HG03432 (cell line): Measurements from ENCODE around the gene PNPLA7.
"Not testable (repeated sequence)": the region's sequence is repeated elsewhere in the genome, so short reads cannot be mapped to it uniquely, and the experiment has no call there.

Source experiments
- ATAC-seq: cut with Tn5 transposase; IDR thresholded peaks from one replicate; pipeline ENCODE4 v1.9.1; 2021; ENCODE audit warnings: mild to moderate bottlenecking, moderate library complexity; ENCODE audit not compliant: unreplicated experiment

The PNPLA7 gene

DNA sequence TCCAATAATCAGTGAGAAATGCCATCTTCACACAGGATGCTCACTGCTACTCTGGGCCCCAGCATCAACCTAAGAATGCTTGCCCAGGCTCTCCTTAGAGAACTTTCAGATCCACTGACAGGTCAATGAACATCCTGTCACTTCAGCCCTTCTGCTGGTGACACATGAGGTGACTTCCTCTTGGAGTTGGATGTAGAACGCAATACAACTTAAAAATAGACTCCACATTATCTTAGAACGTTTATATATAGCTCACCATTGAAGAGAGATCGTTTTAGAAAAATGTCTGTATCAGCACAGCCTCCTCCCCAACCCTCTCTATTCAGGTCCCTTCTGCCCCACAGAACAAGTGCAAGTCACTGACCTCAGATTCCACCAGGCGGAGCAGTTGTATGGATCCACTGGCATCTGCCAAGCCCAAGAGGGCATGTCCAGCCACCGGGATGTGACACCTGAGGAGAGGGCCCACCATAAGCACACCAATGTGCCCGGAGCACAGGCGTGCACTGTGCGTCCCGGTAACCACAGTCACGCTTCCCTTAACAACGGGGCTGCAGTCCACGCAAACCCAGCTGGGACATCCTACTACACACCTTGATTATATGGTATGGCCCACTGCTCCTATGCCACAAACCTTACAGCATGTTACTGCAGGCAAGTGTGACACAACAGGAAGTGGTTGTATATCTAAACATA, 25.7 kb upstream of the PNPLA7 start:
- ATAC-seq = no peak

- no peak for ATAC-seq
These were observed 25.1 kb upstream of the PNPLA7 start for GRCh38 chr9:137575364-137575715.

DNA sequence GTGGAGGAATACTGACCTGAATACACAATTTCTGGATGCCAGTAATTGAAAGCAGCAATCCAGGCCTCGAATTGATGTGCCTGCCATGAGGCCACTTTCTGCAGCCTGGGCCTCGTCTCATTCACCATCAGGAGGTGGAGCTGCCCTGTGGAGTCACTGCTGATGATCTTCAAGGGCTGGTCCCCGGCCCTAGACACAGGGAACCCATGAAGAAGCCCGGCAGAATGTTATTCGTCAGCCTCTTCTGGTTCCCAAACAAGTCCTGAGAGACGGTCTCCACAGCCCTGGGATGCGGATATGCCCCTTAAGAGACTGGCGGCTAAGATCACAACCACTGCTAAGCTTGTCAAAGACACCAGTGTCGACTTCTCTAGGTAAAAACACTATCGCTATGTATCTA, 24.0 kb upstream of the PNPLA7 start:
- no peak for ATAC-seq

- no peak for ATAC-seq
These were observed 20.4 kb upstream of the PNPLA7 start for GRCh38 chr9:137570566-137570965.

- no peak for ATAC-seq
These were observed 19.5 kb upstream of the PNPLA7 start for GRCh38 chr9:137569609-137570203.

- ATAC-seq = not testable (repeated sequence)
These were observed 18.2 kb upstream of the PNPLA7 start for GRCh38 chr9:137568445-137568844.

- ATAC-seq = no peak
These were observed 14.7 kb upstream of the PNPLA7 start for GRCh38 chr9:137564817-137565411.

GRCh38 chr9:137564134-137564533, 13.9 kb upstream of the PNPLA7 start:
- ATAC-seq = no peak

- ATAC-seq = no peak
These were observed 7.9 kb upstream of the PNPLA7 start for GRCh38 chr9:137558127-137558526.

GRCh38 chr9:137556069-137556838, 6.1 kb upstream of the PNPLA7 start:
- no peak for ATAC-seq

DNA sequence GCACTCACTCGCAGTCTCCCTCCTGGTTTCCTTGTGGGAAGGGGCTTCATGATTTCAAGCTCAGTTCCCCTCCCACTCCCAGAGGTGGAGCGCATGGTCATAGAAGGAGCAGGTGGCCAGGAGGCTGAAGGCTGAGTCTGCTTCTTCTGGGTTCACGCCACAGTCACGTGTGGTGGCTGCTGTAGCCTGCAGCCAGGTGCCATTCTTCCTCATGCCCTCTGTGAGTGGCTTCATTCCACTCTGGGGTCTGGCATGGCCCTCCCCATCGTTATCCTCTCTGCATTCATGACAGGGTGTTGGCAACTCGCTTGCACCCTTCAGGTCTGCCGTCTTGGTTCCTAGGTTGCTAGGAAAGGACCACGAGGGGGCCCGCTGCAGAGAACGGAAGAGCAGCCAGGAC, 5.0 kb upstream of the PNPLA7 start:
- ATAC-seq = no peak

- no peak for ATAC-seq
These were observed 4.1 kb upstream of the PNPLA7 start for GRCh38 chr9:137554349-137554748.

DNA sequence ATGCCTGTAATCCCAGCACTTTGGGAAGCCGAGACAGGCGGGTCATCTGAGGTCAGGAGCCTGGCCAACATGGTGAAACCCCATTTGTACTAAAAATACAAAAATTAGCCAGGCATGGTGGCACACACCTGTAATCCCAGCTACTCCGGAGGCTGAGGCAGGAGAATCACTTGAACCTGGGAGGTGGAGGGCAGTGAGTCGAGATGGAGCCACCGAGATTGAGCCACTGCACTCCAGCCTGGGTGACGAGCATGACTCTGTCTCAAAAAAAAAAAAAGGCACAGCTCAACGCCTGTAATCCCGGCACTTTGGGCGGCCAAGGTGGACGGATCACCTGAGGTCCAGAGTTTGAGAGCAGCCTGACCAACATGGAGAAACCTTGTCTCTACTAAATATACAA, 3.5 kb upstream of the PNPLA7 start:
- ATAC-seq = not testable (repeated sequence)

DNA sequence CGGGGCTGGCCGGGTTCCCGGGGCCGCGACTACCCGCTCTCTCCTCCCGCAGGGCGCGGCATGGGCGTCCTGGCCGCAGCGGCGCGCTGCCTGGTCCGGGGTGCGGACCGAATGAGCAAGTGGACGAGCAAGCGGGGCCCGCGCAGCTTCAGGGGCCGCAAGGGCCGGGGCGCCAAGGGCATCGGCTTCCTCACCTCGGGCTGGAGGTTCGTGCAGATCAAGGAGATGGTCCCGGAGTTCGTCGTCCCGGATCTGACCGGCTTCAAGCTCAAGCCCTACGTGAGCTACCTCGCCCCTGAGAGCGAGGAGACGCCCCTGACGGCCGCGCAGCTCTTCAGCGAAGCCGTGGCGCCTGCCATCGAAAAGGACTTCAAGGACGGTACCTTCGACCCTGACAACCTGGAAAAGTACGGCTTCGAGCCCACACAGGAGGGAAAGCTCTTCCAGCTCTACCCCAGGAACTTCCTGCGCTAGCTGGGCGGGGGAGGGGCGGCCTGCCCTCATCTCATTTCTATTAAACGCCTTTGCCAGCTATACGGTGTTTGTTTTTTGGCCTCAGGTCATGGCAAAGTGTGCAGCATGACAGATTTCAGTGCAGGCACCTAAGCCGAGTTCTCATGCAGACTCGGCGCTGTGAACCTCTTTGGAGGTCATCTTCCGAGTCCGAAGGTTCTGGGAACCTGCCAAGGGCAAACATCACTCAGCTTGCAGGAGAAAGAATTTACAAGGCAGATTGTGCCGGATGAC, 2.0 kb upstream of the PNPLA7 start:
- peak; percentile 33 for ATAC-seq

- ATAC-seq = peak; percentile 87
These were observed 1.2 kb upstream of the PNPLA7 start, which contains the start of gene MRPL41 for GRCh38 chr9:137551264-137552021. Gene MRPL41, plus strand, starts transcription at chr9:137551879. Its CDS starts 203 bp downstream, at chr9:137552082.

GRCh38 chr9:137550958-137551263, 709 bp upstream of the PNPLA7 start:
- not testable (repeated sequence) for ATAC-seq

DNA sequence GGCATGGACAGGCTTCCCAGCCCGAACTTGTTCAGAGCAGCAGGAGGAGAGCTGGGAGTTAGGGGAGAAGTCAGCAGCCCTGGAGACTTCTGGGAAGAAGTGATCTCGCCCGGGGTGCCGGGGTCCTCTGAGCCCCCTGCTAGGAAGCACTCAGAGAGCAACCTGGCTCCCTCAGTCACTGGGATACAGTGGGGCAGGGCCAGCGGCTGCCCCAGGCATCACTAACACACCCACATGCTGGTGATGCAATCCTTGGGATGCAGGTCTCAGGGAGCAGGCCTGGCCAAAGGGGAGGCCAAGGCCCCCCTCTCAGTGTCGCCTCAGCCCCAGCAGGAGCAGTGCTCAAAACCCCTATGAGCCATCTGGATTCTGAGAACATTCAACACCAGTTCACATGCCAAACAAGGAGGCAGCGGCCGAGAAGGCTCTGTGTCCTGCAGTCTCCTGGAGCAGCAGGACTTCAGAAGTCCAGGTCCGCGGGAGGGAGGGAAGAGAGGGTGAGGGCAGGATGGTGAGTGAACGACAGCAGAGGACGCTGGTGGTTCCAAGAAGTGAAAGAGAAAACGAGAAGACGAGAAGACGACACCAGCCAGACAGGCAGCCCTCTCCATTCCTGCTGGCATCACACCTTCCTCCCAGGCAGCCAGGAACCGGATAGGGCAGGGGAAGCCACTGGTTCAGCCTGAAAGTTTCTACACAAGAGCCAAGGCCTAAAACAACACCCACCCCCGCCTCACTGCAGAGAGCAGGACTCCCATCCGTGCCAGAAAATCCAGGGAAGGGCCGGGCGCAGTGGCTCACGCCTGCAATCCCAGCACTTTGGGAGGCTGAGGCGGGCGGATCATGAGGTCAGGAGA, 2.3 kb downstream of the PNPLA7 start:
- ATAC-seq = no peak

DNA sequence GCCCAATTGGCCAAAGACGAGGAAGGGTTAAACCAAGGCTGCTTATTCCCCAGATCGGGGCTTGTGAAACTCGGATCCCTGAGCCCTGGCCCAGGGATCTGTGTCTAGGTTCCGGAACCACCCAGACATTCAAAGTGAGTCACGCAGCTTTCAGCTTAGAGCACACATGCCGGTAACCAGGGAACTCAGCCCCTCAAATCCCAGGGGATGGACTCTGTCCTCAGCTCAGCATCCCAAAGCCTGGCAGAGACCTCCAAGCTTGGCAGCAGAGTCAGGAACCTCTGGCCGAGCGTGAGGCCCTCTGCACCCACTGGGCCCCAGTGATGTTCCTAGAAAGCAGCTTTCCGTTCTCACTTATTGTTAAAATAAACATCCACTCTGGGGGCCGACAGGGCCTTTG, 5.1 kb downstream of the PNPLA7 start:
- no peak for ATAC-seq

- ATAC-seq = no peak
These were observed 5.9 kb downstream of the PNPLA7 start for GRCh38 chr9:137544176-137544760.
